Measurements from ENCODE around the gene SIDT2.
"Not testable (repeated sequence)": the region's sequence is repeated elsewhere in the genome, so short reads cannot be mapped to it uniquely, and the experiment has no call there.

DNA sequence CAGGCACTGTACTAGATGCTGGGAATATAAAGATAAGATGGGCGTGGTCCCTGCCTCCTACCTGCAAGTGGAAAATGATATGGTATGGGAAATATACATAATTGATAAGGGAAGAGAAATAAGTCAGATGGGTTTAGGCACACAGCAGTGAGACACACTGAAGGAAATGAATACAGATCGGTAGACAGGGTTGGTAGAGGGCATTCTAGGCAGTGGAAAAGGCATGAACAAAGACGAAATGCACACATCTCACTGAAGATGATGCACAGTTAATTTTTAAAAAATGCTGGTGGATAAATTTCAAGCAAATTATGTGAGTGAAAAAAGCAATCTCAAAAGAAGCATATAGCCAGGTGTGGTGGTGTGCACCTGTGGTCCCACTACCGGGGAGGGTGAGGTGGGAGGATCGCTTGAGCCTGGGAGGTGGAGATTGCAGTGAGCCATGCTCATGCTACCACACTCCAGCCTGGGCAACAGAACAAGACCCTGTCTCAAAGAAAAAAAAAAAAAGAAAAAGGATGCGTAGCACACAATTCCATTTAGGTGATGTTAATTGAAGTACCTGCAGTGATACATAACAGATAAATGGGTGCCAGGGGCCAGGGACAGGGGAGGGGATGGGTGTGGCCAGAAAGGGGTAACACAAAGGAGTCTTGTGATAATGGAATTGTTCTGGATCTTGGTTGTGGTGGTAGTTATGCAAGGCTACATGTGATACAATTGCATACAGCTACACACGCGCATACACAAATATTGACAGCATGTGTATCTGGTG is 31.0 kb downstream of the SIDT2 start:
- TF ChIP-seq, protein P1, sequence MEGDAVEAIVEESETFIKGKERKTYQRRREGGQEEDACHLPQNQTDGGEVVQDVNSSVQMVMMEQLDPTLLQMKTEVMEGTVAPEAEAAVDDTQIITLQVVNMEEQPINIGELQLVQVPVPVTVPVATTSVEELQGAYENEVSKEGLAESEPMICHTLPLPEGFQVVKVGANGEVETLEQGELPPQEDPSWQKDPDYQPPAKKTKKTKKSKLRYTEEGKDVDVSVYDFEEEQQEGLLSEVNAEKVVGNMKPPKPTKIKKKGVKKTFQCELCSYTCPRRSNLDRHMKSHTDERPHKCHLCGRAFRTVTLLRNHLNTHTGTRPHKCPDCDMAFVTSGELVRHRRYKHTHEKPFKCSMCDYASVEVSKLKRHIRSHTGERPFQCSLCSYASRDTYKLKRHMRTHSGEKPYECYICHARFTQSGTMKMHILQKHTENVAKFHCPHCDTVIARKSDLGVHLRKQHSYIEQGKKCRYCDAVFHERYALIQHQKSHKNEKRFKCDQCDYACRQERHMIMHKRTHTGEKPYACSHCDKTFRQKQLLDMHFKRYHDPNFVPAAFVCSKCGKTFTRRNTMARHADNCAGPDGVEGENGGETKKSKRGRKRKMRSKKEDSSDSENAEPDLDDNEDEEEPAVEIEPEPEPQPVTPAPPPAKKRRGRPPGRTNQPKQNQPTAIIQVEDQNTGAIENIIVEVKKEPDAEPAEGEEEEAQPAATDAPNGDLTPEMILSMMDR (IDR thresholded peaks at IDR 0.05) = not testable (repeated sequence)
- TF ChIP-seq POLR2A (IDR thresholded peaks at IDR 0.05) = not testable (repeated sequence)
